Keratinocyte (primary cell): ENCODE results near the gene PGAP1. TPM values are rescaled to one million over a fixed set of nuclear protein-coding genes. Genes with fewer than 3 reads are reported as not detected.
"Not testable (repeated sequence)": the region's sequence is repeated elsewhere in the genome, so short reads cannot be mapped to it uniquely, and the experiment has no call there.

ENCODE experiments used
- DNase-seq: peaks from one replicate; pipeline ENCODE4 v3.0.0-alpha.2; 2011; ENCODE audit warnings: low read depth, missing footprints, low spot score
- FAIRE-seq: peaks from 2 replicates; lab custom pipeline; 2011; peaks lifted over from hg19 to GRCh38; lab: Jason Lieb, UNC
- H2AFZ ChIP-seq: 2 replicates; pipeline ENCODE4 v1.6.0; 2012; ENCODE audit warnings: low read length, control low read depth, inconsistent platforms; ENCODE audit not compliant: control insufficient read depth
- H3K27ac ChIP-seq: 2 replicates; pipeline ENCODE4 v1.5.1; 2011; ENCODE audit warnings: low read length; ENCODE audit not compliant: control insufficient read depth, insufficient read depth
- H3K27me3 ChIP-seq: 3 replicates; pipeline ENCODE4 v1.6.0; 2011; ENCODE audit warnings: low read length; ENCODE audit not compliant: control insufficient read depth, insufficient read depth; ENCODE audit errors: extremely low read depth
- H3K36me3 ChIP-seq, 2 experiments: 2 replicates in 1 of 2; 3 replicates in 1 of 2; pipeline ENCODE4 v1.5.1; 2011; ENCODE audit warnings: low read length in 2 of 2, mild to moderate bottlenecking in 1 of 2; ENCODE audit not compliant: control insufficient read depth in 2 of 2, insufficient read depth in 2 of 2; ENCODE audit errors: extremely low read depth in 1 of 2
- H3K4me1 ChIP-seq: 3 replicates; pipeline ENCODE4 v1.5.1; 2011; ENCODE audit warnings: low read length; ENCODE audit not compliant: control insufficient read depth, insufficient read depth; ENCODE audit errors: extremely low read depth
- H3K4me2 ChIP-seq: 3 replicates; pipeline ENCODE4 v1.6.0; 2011; ENCODE audit warnings: low read depth, low read length; ENCODE audit not compliant: control insufficient read depth, insufficient read depth; ENCODE audit errors: extremely low read depth
- H3K4me3 ChIP-seq, 3 experiments: fragments of 200-600 bp in 1 of 3; sonication (generic) in 1 of 3; 2 replicates in 2 of 3; 3 replicates in 1 of 3; pipeline ENCODE4 v1.5.1; 2011 to 2016; ENCODE audit warnings: low read length in 3 of 3, mild to moderate bottlenecking in 3 of 3, control low read depth in 2 of 3, inconsistent platforms in 1 of 3, low read depth in 1 of 3, mixed read lengths in 1 of 3, mixed run types in 1 of 3, moderate library complexity in 1 of 3; ENCODE audit not compliant: control insufficient read depth in 2 of 3, insufficient read depth in 2 of 3; ENCODE audit errors: extremely low read depth in 1 of 3
- H3K79me2 ChIP-seq: 2 replicates; pipeline ENCODE4 v1.6.0; 2012; ENCODE audit warnings: low read length; ENCODE audit not compliant: control insufficient read depth, insufficient read depth
- H3K9ac ChIP-seq: 3 replicates; pipeline ENCODE4 v1.6.0; 2011; ENCODE audit warnings: low read length; ENCODE audit not compliant: control insufficient read depth, insufficient read depth; ENCODE audit errors: extremely low read depth
- H3K9me1 ChIP-seq: 3 replicates; pipeline ENCODE4 v1.6.0; 2011; ENCODE audit warnings: low read length; ENCODE audit not compliant: control insufficient read depth, insufficient read depth; ENCODE audit errors: extremely low read depth
- H3K9me3 ChIP-seq: 2 replicates; pipeline ENCODE4 v1.5.1; 2012; ENCODE audit warnings: low read depth, low read length; ENCODE audit not compliant: control insufficient read depth
- H4K20me1 ChIP-seq: 3 replicates; pipeline ENCODE4 v1.6.0; 2011; ENCODE audit warnings: low read length; ENCODE audit not compliant: control insufficient read depth, insufficient read depth; ENCODE audit errors: extremely low read depth
- CTCF ChIP-seq, 3 experiments: IDR thresholded peaks in 1 of 3; conservative IDR thresholded peaks in 1 of 3; optimal IDR thresholded peaks in 1 of 3; 2 replicates in 2 of 3; 3 replicates in 1 of 3; pipeline versions ENCODE3 to v1.5.1; 2011; ENCODE audit warnings: low read length in 3 of 3, mild to moderate bottlenecking in 3 of 3, moderate library complexity in 2 of 3, control low read depth in 1 of 3, inconsistent platforms in 1 of 3; ENCODE audit not compliant: insufficient read depth in 2 of 3; ENCODE audit errors: extremely low read depth in 1 of 3
- EZH2 ChIP-seq: IDR thresholded peaks from one replicate; pipeline ENCODE4 v1.6.1; 2012; ENCODE audit warnings: inconsistent platforms, mild to moderate bottlenecking, low read length, moderate library complexity
- dilution Hi-C: fragments of 300-500 bp; cut with MboI; formaldehyde crosslinking; loops from one replicate; pipeline ENCODE4 v1.7.0; 2020; ENCODE audit warnings: low sequenced_read_pairs; ENCODE audit not compliant: extremely low pct_ligation_motif_present
- polyA plus RNA-seq, 5 experiments: library from polyadenylated mRNA; depleted of rRNA in 3 of 5; stranded (reverse) in 3 of 5; stranded (forward) in 1 of 5; unstranded in 1 of 5; fragments of >200 nt; gene quantifications; 1 replicate in 1 of 5; 2 replicates in 3 of 5; 3 replicates in 1 of 5; pipeline versions ENCODE4 v1.2.1 to v1.2.3, GENCODE V29; 2011 to 2012; ENCODE audit warnings: missing spikeins in 2 of 5, low read depth in 1 of 5, low replicate concordance in 1 of 5

PGAP1 gene
- polyA plus RNA-seq, 1 donor (not counting 4 experiments of a cell fraction or from before 2014, with no cell fraction given), result 7.1 TPM

- FAIRE-seq, result peak; percentile 5
- TF ChIP-seq EZH2, result no peak
- TF ChIP-seq CTCF (optimal IDR thresholded peaks at IDR 0.05 in 1 of 3, IDR thresholded peaks at IDR 0.05 in 1 of 3, conservative IDR thresholded peaks at IDR 0.05 in 1 of 3; ENCODE audit: extremely low read depth in 1 of 3, insufficient read depth in 2 of 3, low read length in 3 of 3), result no peak
These were observed 12.8 kb downstream of the PGAP1 start for GRCh38 chr2:196913691-196914090.

GRCh38 chr2:196905365-196905764 is 21.1 kb downstream of the PGAP1 start:
- peak overlapping the region; percentile 41 for H3K9ac ChIP-seq
- H3K36me3 ChIP-seq, H3K9me1 ChIP-seq, H3K9me3 ChIP-seq, FAIRE-seq, DNase-seq, H2AFZ ChIP-seq, dilution Hi-C loops, H4K20me1 ChIP-seq, H3K79me2 ChIP-seq, H3K27me3 ChIP-seq, H3K4me1 ChIP-seq: not testable (repeated sequence)
- H3K4me3 ChIP-seq, result peak overlapping the region in 1 of 3 experiments; percentile 42
- peak overlapping the region; percentile 37 for H3K4me2 ChIP-seq
- peak overlapping the region; percentile 3 for H3K27ac ChIP-seq

More at GRCh38 chr2:196913691-196914090, 12.8 kb downstream of the PGAP1 start:
- no peak for DNase-seq
- Histone ChIP-seq H4K20me1 (no peaks in the 10 kb centered on the region), H2AFZ (no peak overlapping the region), H3K36me3 (peaks cover 7 to 10% of the 10 kb centered on the region in 2 experiments), H3K27me3 (no peaks in the 10 kb centered on the region), H3K27ac (no peak overlapping the region), H3K4me2 (no peak overlapping the region), H3K4me1 (no peaks in the 10 kb centered on the region), H3K79me2 (peaks cover 3% of the 10 kb centered on the region), H3K9ac (no peak overlapping the region), H3K9me1 (no peaks in the 10 kb centered on the region), H3K4me3 (no peak overlapping the region), H3K9me3 (no peaks in the 10 kb centered on the region)
- dilution Hi-C loops, result no loop called here

GRCh38 chr2:196902828-196903227 is 23.7 kb downstream of the PGAP1 start:
- H4K20me1 ChIP-seq, result no peaks in the 10 kb centered on the region
- peaks cover 7% of the 10 kb centered on the region for H3K79me2 ChIP-seq
- TF ChIP-seq EZH2 (no peak), CTCF (optimal IDR thresholded peaks at IDR 0.05 in 1 of 3, IDR thresholded peaks at IDR 0.05 in 1 of 3, conservative IDR thresholded peaks at IDR 0.05 in 1 of 3; ENCODE audit: extremely low read depth in 1 of 3, insufficient read depth in 2 of 3, low read length in 3 of 3) (no peak)
- H3K27ac ChIP-seq, result no peak overlapping the region
- no peak for DNase-seq
- no peaks in the 10 kb centered on the region for H3K9me3 ChIP-seq
- peaks cover 4% of the 10 kb centered on the region in 2 experiments for H3K36me3 ChIP-seq
- no peak for FAIRE-seq
- H3K4me3 ChIP-seq, result no peak overlapping the region
- dilution Hi-C loops, result no loop called here
- no peak overlapping the region for H3K9ac ChIP-seq
- H3K4me2 ChIP-seq, result no peak overlapping the region
- no peaks in the 10 kb centered on the region for H3K27me3 ChIP-seq
- no peaks in the 10 kb centered on the region for H3K9me1 ChIP-seq
- H2AFZ ChIP-seq, result no peak overlapping the region
- H3K4me1 ChIP-seq, result peaks cover 3% of the 10 kb centered on the region
